Measurements from ENCODE around the gene FAM89B. TPM values are rescaled to one million over a fixed set of nuclear protein-coding genes. Genes with fewer than 3 reads are reported as not detected.
A peak's percentile ranks its signal among the peaks of the same experiment; 100 is the strongest.

The FAM89B gene
- total RNA-seq, 2 experiments from 2014 or later = 12.8 to 22.7 TPM

GRCh38 chr11:65591939-65592857 is 19.9 kb downstream of the FAM89B start:
- ATAC-seq (no peak), DNase-seq (no peak)
- no peaks in the 10 kb centered on the region for H3K27me3 Mint-ChIP-seq
- intact Hi-C loops (cut with DNase I, micrococcal nuclease) = no loop called here
- POLR2A ChIA-PET = no interaction called here
- H3K36me3 Mint-ChIP-seq (ENCODE audit: low read depth) = peaks cover 18% of the 10 kb centered on the region
- H3K27ac Mint-ChIP-seq = no peak overlapping the region
- H3K9me3 Mint-ChIP-seq (ENCODE audit: low read depth) = no peaks in the 10 kb centered on the region
- H3K4me1 Mint-ChIP-seq = peaks cover 33% of the 10 kb centered on the region
- H3K4me3 Mint-ChIP-seq = no peak overlapping the region
- CTCF ChIA-PET = interaction anchor here (0.7 to 2.4 kb wide), 8 partner anchors 8 to 51 kb away, joined by 3 to 13 read pairs (median 4); partner anchors contain the start of genes EHBP1L1, PCNX3 and ZNRD2

- Mint-ChIP-seq H3K4me3 (no peak overlapping the region), H3K27ac (no peak overlapping the region), H3K9me3 (ENCODE audit: low read depth) (no peaks in the 10 kb centered on the region), H3K27me3 (no peaks in the 10 kb centered on the region), H3K4me1 (peaks cover 25% of the 10 kb centered on the region), H3K36me3 (ENCODE audit: low read depth) (peaks cover 12% of the 10 kb centered on the region)
- POLR2A ChIA-PET = interaction anchor here (0.7 to 1.4 kb wide), 4 partner anchors 8 to 206 kb away, joined by 3 to 4 read pairs (median 3); partner anchors contain the start of gene FAM89B
- ATAC-seq (no peak), DNase-seq (no peak)
- CTCF ChIA-PET = interaction anchor here (0.6 to 2.4 kb wide), 12 partner anchors 8 to 258 kb away, joined by 3 to 13 read pairs (median 4); partner anchors contain the start of genes EHBP1L1, PCNX3 and ZNRD2
- intact Hi-C loops (cut with DNase I, micrococcal nuclease) = no loop called here
Observed at GRCh38 chr11:65592858-65593517, 20.6 kb downstream of the FAM89B start.

GRCh38 chr11:65593518-65594414 is 21.4 kb downstream of the FAM89B start:
- CTCF ChIA-PET = interaction anchor here (0.6 to 2.4 kb wide), 19 partner anchors 9 to 380 kb away, joined by 3 to 13 read pairs (median 4); partner anchors contain the start of genes EHBP1L1, FAM89B, PCNX3 and ZNRD2
- peaks cover 17% of the 10 kb centered on the region for H3K4me1 Mint-ChIP-seq
- no peaks in the 10 kb centered on the region for H3K27me3 Mint-ChIP-seq
- intact Hi-C loops (cut with DNase I, micrococcal nuclease) = loop anchor here in 1 of 2 experiments (2.0 kb wide), 1 partner anchor 19 kb away; no protein-coding TSS in a partner anchor
- ATAC-seq (peak; percentile 39), DNase-seq (peak; percentile 66)
- no peak overlapping the region for H3K4me3 Mint-ChIP-seq
- POLR2A ChIA-PET = interaction anchor here (0.6 to 1.4 kb wide), 5 partner anchors 8 to 264 kb away, joined by 3 to 4 read pairs (median 3); partner anchors contain the start of genes CFL1 and FAM89B
- no peak overlapping the region for H3K27ac Mint-ChIP-seq
- no peaks in the 10 kb centered on the region for H3K9me3 Mint-ChIP-seq (ENCODE audit: low read depth)
- H3K36me3 Mint-ChIP-seq (ENCODE audit: low read depth) = peaks cover 10% of the 10 kb centered on the region

GRCh38 chr11:65595131-65595530 is 22.8 kb downstream of the FAM89B start:
- Mint-ChIP-seq H3K4me3 (no peak overlapping the region), H3K36me3 (ENCODE audit: low read depth) (peaks cover 15% of the 10 kb centered on the region), H3K4me1 (peaks cover 9% of the 10 kb centered on the region), H3K27me3 (no peaks in the 10 kb centered on the region), H3K9me3 (ENCODE audit: low read depth) (no peaks in the 10 kb centered on the region), H3K27ac (no peak overlapping the region)
- intact Hi-C loops (cut with DNase I, micrococcal nuclease) = loop anchor here in 1 of 2 experiments (2.0 kb wide), 1 partner anchor 18 kb away; no protein-coding TSS in a partner anchor
- ATAC-seq = peak; percentile 10
- CTCF ChIA-PET = interaction anchor here (0.6 to 1.7 kb wide), 5 partner anchors 24 to 318 kb away, joined by 3 to 7 read pairs (median 3); partner anchors contain the start of gene ZNRD2
- POLR2A ChIA-PET = no interaction called here
- no peak for DNase-seq

- Mint-ChIP-seq H3K4me3 (no peak within 1 kb of the TSS), H3K27ac (no peak within 1 kb of the TSS), H3K36me3 (ENCODE audit: low read depth) (peaks cover 10% of the 10 kb centered on the region), H3K9me3 (ENCODE audit: low read depth) (no peaks in the 10 kb centered on the region), H3K27me3 (no peaks in the 10 kb centered on the region), H3K4me1 (peaks cover 9% of the 10 kb centered on the region)
- DNase-seq (no peak), ATAC-seq (no peak)
- ChIA-PET CTCF (interaction anchor here (0.6 to 1.6 kb wide), 3 partner anchors 55 to 317 kb away, joined by 3 to 5 read pairs (median 3); no protein-coding TSS in a partner anchor), POLR2A (no interaction called here)
- intact Hi-C loops (cut with DNase I, micrococcal nuclease) = loop anchor here in 1 of 2 experiments (2.0 kb wide), 1 partner anchor 17 kb away; no protein-coding TSS in a partner anchor
Observed at GRCh38 chr11:65595543-65596281, 23.4 kb downstream of the FAM89B start, which contains the start of gene KCNK7. Gene KCNK7 (minus strand): TSS chr11:65595800. CDS start chr11:65595772, 28 bp downstream.

DNA sequence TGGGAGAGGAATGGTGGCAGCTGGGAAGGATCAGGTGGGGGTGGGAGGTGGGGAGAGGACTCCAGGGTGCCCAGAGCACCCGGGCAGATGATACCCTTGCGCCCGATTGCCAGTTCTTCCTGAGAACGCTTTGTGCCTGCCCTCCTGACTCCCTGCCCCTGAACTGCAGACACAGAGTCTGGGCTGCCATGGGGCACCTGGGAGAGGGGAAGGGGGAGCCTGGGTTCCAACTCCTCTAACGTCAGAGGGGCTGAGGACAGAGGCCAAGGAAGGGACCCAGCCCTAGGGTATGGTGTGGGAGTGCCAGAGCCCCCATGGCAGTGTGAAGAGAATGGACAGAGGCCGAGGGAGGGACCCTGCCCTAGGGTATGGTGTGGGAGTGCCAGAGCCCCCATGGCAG is 24.2 kb downstream of the FAM89B start:
- H3K4me1 Mint-ChIP-seq = peaks cover 9% of the 10 kb centered on the region
- no peaks in the 10 kb centered on the region for H3K9me3 Mint-ChIP-seq (ENCODE audit: low read depth)
- ATAC-seq = no peak
- POLR2A ChIA-PET = no interaction called here
- CTCF ChIA-PET = no interaction called here
- DNase-seq = no peak
- H3K27me3 Mint-ChIP-seq = no peaks in the 10 kb centered on the region
- H3K27ac Mint-ChIP-seq = no peak overlapping the region
- no peak overlapping the region for H3K4me3 Mint-ChIP-seq
- intact Hi-C loops (cut with DNase I, micrococcal nuclease) = no loop called here
- H3K36me3 Mint-ChIP-seq (ENCODE audit: low read depth) = peaks cover 10% of the 10 kb centered on the region

GRCh38 chr11:65598258-65598699 is 25.9 kb downstream of the FAM89B start:
- H3K4me3 Mint-ChIP-seq = no peak overlapping the region
- DNase-seq = no peak
- H3K36me3 Mint-ChIP-seq (ENCODE audit: low read depth) = peaks cover 9% of the 10 kb centered on the region
- ChIA-PET CTCF (interaction anchor here (0.7 to 1.2 kb wide), 2 partner anchors 12 to 15 kb away, joined by 3 to 4 read pairs; no protein-coding TSS in a partner anchor), POLR2A (no interaction called here)
- no peaks in the 10 kb centered on the region for H3K27me3 Mint-ChIP-seq
- intact Hi-C loops (cut with DNase I, micrococcal nuclease) = no loop called here
- H3K27ac Mint-ChIP-seq = no peak overlapping the region
- peaks cover 9% of the 10 kb centered on the region for H3K4me1 Mint-ChIP-seq
- no peaks in the 10 kb centered on the region for H3K9me3 Mint-ChIP-seq (ENCODE audit: low read depth)
- ATAC-seq = no peak

DNA sequence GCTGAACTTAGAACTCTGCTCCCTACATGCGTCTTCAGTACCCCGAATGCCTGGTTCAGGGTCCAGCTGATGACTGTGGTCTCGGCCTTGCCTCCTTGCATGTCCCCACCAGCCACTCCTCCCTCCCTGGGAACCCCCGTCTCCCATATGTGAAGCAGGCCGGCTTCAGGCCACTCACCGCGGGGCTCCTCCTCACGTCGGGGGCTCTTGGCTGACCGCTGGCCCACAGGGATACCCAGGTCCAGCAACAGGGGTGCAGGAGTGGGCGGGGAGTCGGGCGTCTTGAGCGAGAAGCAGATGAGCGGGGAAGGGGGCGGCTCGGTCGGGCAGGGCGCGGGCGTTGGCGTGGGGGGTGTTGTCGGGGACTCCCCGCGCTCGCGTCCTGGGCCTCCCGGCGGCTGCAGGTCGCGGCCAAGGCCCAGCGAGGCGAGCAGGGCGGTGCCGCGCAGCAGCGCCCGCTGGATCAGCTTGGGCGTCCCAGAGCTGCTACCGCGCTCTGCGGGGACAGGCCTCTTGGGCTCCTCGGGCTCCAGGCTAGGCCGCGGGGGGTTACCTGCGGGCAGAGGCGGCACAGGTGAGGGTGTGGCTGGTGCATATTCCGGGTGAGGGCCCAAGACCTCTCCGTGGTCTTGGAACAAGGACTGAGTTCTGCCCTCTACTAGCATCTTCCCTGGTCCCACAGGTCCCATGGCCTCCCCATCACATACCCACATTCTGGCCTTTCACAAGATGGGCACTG is 27.0 kb downstream of the FAM89B start:
- ATAC-seq (no peak), DNase-seq (no peak)
- Mint-ChIP-seq H3K36me3 (ENCODE audit: low read depth) (peaks cover 15% of the 10 kb centered on the region), H3K4me1 (peaks cover 9% of the 10 kb centered on the region), H3K27me3 (no peaks in the 10 kb centered on the region), H3K27ac (no peak overlapping the region), H3K9me3 (ENCODE audit: low read depth) (no peaks in the 10 kb centered on the region), H3K4me3 (no peak overlapping the region)
- CTCF ChIA-PET = no interaction called here
- intact Hi-C loops (cut with DNase I, micrococcal nuclease) = no loop called here
- POLR2A ChIA-PET = no interaction called here

- H3K27ac Mint-ChIP-seq = no peak overlapping the region
- H3K4me1 Mint-ChIP-seq = peaks cover 8% of the 10 kb centered on the region
- ATAC-seq (no peak), DNase-seq (no peak)
- intact Hi-C loops (cut with DNase I, micrococcal nuclease) = no loop called here
- POLR2A ChIA-PET = no interaction called here
- no peaks in the 10 kb centered on the region for H3K9me3 Mint-ChIP-seq (ENCODE audit: low read depth)
- H3K27me3 Mint-ChIP-seq = no peaks in the 10 kb centered on the region
- peaks cover 17% of the 10 kb centered on the region for H3K36me3 Mint-ChIP-seq (ENCODE audit: low read depth)
- CTCF ChIA-PET = no interaction called here
- no peak overlapping the region for H3K4me3 Mint-ChIP-seq
Observed at GRCh38 chr11:65599955-65600246, 27.6 kb downstream of the FAM89B start.

DNA sequence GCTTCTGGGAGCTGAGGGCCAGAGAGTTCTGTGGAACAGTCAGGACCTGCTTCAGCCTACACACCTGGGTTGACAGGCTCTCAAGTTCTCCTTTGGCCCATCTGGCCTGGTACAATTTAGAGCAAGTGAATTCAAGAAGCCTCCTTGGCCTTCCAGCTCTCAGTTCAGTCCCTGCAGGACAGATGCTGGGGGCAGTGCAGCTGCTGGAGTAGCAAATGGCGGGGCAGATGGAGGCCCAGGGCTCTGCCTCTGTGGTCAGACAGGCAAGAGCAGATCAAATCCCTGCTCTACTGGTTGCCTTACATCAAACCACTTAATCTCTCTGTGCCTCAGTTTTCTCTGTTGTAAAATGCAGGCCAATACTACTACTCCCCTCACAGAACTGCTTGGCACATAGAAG is 31.9 kb downstream of the FAM89B start:
- ATAC-seq (no peak), DNase-seq (no peak)
- peaks cover 36% of the 10 kb centered on the region for H3K36me3 Mint-ChIP-seq (ENCODE audit: low read depth)
- H3K4me3 Mint-ChIP-seq = no peak overlapping the region
- intact Hi-C loops (cut with DNase I, micrococcal nuclease) = no loop called here
- H3K27ac Mint-ChIP-seq = no peak overlapping the region
- H3K9me3 Mint-ChIP-seq (ENCODE audit: low read depth) = no peaks in the 10 kb centered on the region
- H3K4me1 Mint-ChIP-seq = peaks cover 3% of the 10 kb centered on the region
- ChIA-PET CTCF (interaction anchor here (0.5 to 1.4 kb wide), 5 partner anchors 11 to 236 kb away, joined by 3 to 4 read pairs (median 3); no protein-coding TSS in a partner anchor), POLR2A (no interaction called here)
- H3K27me3 Mint-ChIP-seq = no peaks in the 10 kb centered on the region

Data from activated CD4-positive, alpha-beta T cell treated with anti-CD3 and anti-CD28 coated beads for 36 hours (primary cell).